GM21786 (cell line): ENCODE data around the gene MKLN1.

Experiments
- ATAC-seq: cut with Tn5 transposase; IDR thresholded peaks from one replicate; pipeline ENCODE4 v1.9.1; 2021; ENCODE audit not compliant: unreplicated experiment

The MKLN1 gene

GRCh38 chr7:131346885-131347592 lies 19.4 kb downstream of the MKLN1 start:
- ATAC-seq: no peak

GRCh38 chr7:131352032-131352431 lies 24.4 kb downstream of the MKLN1 start:
- no peak for ATAC-seq

GRCh38 chr7:131354390-131354789 lies 26.7 kb downstream of the MKLN1 start:
- ATAC-seq: no peak

GRCh38 chr7:131355917-131356777 lies 28.5 kb downstream of the MKLN1 start:
- no peak for ATAC-seq

GRCh38 chr7:131357282-131357880 lies 29.7 kb downstream of the MKLN1 start:
- no peak for ATAC-seq

- ATAC-seq: no peak
These were observed 31.0 kb downstream of the MKLN1 start for GRCh38 chr7:131358636-131359035.

GRCh38 chr7:131359136-131359776 lies 31.6 kb downstream of the MKLN1 start:
- ATAC-seq: no peak

GRCh38 chr7:131363719-131364118 lies 36.0 kb downstream of the MKLN1 start:
- ATAC-seq: no peak

GRCh38 chr7:131364767-131365344 lies 37.2 kb downstream of the MKLN1 start:
- no peak for ATAC-seq

GRCh38 chr7:131365838-131366237 lies 38.2 kb downstream of the MKLN1 start:
- no peak for ATAC-seq

- ATAC-seq: no peak
These were observed 41.7 kb downstream of the MKLN1 start for GRCh38 chr7:131369354-131369753.

GRCh38 chr7:131370523-131370968 lies 42.9 kb downstream of the MKLN1 start:
- ATAC-seq: peak; percentile 74

- no peak for ATAC-seq
These were observed 43.7 kb downstream of the MKLN1 start for GRCh38 chr7:131371411-131371810.

- no peak for ATAC-seq
These were observed 44.9 kb downstream of the MKLN1 start for GRCh38 chr7:131372554-131372953.

GRCh38 chr7:131374821-131375220 lies 47.1 kb downstream of the MKLN1 start:
- no peak for ATAC-seq

GRCh38 chr7:131381069-131381838 lies 53.6 kb downstream of the MKLN1 start:
- no peak for ATAC-seq

- ATAC-seq: no peak
These were observed 56.0 kb downstream of the MKLN1 start for GRCh38 chr7:131383417-131384285.

GRCh38 chr7:131384286-131384635 lies 56.6 kb downstream of the MKLN1 start:
- no peak for ATAC-seq

GRCh38 chr7:131385039-131385605 lies 57.4 kb downstream of the MKLN1 start:
- ATAC-seq: no peak
